ENCODE results near the gene PPA1.
"Not testable (repeated sequence)": the region's sequence is repeated elsewhere in the genome, so short reads cannot be mapped to it uniquely, and the experiment has no call there.

Gene PPA1

DNA sequence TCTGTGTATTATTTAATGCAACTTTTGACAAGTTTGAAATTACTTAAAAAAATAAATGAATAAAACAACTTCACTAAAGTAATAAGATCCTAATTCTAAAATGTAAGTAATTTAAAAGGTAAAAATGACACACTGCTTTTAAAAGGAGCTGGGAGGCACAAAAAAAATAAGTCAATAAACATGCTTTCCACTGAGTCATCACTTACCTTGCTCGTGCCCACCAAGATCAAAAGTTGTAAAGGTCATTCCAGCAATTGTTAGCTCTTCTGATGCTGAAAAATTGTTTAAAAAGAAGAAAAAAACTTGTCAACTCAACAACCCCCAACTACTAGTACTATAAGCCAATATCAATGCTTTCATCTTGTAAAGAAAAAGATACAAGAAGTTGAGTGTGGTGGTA lies 72.4 kb downstream of the PPA1 start:
- peaks cover 16 to 20% of the 10 kb centered on the region in 2 donors for H3K4me1 ChIP-seq (ENCODE audit: control insufficient read depth in 1 of 2, insufficient read depth in 2 of 2, low read length in 2 of 2)
- no peak overlapping the region for H3K4me3 ChIP-seq (ENCODE audit: low read depth in 1 of 2, low read length in 2 of 2)
- no peaks in the 10 kb centered on the region for H3K9me3 ChIP-seq (ENCODE audit: control insufficient read depth in 1 of 2, low read length in 2 of 2)
- H3K9ac ChIP-seq (ENCODE audit: low read depth in 1 of 2, low read length in 2 of 2), result no peak overlapping the region
- no peaks in the 10 kb centered on the region for H3K27me3 ChIP-seq (ENCODE audit: control insufficient read depth in 1 of 2, insufficient read depth in 2 of 2, low read length in 2 of 2)
- no peak overlapping the region for H3K27ac ChIP-seq (ENCODE audit: low read depth, low read length)
- H3K36me3 ChIP-seq (ENCODE audit: control insufficient read depth in 1 of 2, insufficient read depth in 2 of 2, low read length in 2 of 2), result peaks cover 6 to 40% of the 10 kb centered on the region in 2 donors

DNA sequence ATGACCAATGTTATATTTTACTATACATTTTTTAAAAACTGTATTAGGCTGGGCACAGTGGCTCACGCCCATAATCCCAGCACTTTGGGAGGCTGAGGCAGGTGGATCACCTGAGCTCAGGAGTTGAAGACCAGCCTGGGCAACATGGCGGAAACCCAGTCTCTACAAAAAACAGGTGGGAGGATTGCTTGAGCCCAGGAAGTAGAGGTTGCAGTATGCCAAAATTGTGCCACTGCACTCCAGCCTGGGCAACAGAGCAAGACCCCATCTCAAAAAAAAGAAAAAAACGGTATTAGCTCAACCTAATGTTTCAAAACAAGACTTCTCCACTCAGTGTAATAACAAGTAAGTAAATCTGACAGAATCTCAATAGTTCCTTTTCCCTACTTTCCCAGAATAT lies 73.9 kb downstream of the PPA1 start:
- H3K27me3 ChIP-seq (ENCODE audit: control insufficient read depth in 1 of 2, insufficient read depth in 2 of 2, low read length in 2 of 2); H3K4me3 ChIP-seq (ENCODE audit: low read depth in 1 of 2, low read length in 2 of 2); H3K27ac ChIP-seq (ENCODE audit: low read depth, low read length); H3K9me3 ChIP-seq (ENCODE audit: control insufficient read depth in 1 of 2, low read length in 2 of 2); H3K9ac ChIP-seq (ENCODE audit: low read depth in 1 of 2, low read length in 2 of 2): not testable (repeated sequence)
- peaks cover 10 to 47% of the 10 kb centered on the region in 2 donors for H3K36me3 ChIP-seq (ENCODE audit: control insufficient read depth in 1 of 2, insufficient read depth in 2 of 2, low read length in 2 of 2)
- H3K4me1 ChIP-seq (ENCODE audit: control insufficient read depth in 1 of 2, insufficient read depth in 2 of 2, low read length in 2 of 2), result peaks cover 15 to 24% of the 10 kb centered on the region in 2 donors

GRCh38 chr10:70158113-70158512 lies 75.1 kb downstream of the PPA1 start:
- H3K36me3 ChIP-seq (ENCODE audit: control insufficient read depth in 1 of 2, insufficient read depth in 2 of 2, low read length in 2 of 2), result peaks cover 21 to 60% of the 10 kb centered on the region in 2 donors
- H3K27ac ChIP-seq (ENCODE audit: low read depth, low read length), result no peak overlapping the region
- H3K9ac ChIP-seq (ENCODE audit: low read depth in 1 of 2, low read length in 2 of 2), result no peak overlapping the region
- H3K27me3 ChIP-seq (ENCODE audit: control insufficient read depth in 1 of 2, insufficient read depth in 2 of 2, low read length in 2 of 2), result no peaks in the 10 kb centered on the region
- H3K4me1 ChIP-seq (ENCODE audit: control insufficient read depth in 1 of 2, insufficient read depth in 2 of 2, low read length in 2 of 2), result peaks cover 4 to 14% of the 10 kb centered on the region in 2 donors
- no peaks in the 10 kb centered on the region for H3K9me3 ChIP-seq (ENCODE audit: control insufficient read depth in 1 of 2, low read length in 2 of 2)
- no peak overlapping the region for H3K4me3 ChIP-seq (ENCODE audit: low read depth in 1 of 2, low read length in 2 of 2)

DNA sequence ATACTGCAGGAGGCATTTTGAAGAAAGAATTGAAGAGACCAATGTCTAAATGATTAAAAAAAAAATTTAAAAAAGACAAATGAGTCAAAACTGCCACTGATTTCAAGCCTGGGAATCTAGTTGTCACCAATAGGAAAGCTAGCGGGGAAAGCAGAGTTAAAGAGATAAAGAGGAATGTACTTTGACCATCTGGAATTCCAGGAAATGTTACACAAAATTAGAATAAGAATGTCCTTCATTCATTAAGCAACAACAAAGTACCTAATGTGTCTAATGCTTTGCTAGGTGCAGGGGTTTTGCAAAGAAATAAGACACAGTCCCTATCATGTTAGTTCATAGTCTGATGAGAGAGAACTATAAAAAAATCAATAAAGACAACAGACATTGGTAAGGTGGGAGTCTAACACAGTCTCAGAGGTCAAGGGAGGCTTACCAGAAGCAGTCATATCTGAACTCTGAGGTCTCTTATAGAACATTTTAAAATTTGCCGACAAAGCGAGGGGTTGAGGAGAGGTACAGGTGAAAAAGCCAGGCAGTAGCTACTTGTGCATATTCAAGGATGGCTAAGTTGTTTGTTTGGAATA lies 77.9 kb downstream of the PPA1 start:
- Histone ChIP-seq H3K27ac (ENCODE audit: low read depth, low read length) (no peak overlapping the region), H3K36me3 (ENCODE audit: control insufficient read depth in 1 of 2, insufficient read depth in 2 of 2, low read length in 2 of 2) (peaks cover 32 to 75% of the 10 kb centered on the region in 2 donors), H3K4me1 (ENCODE audit: control insufficient read depth in 1 of 2, insufficient read depth in 2 of 2, low read length in 2 of 2) (peaks cover 0 to 9% of the 10 kb centered on the region in 2 donors), H3K9me3 (ENCODE audit: control insufficient read depth in 1 of 2, low read length in 2 of 2) (no peaks in the 10 kb centered on the region), H3K27me3 (ENCODE audit: control insufficient read depth in 1 of 2, insufficient read depth in 2 of 2, low read length in 2 of 2) (no peaks in the 10 kb centered on the region), H3K9ac (ENCODE audit: low read depth in 1 of 2, low read length in 2 of 2) (no peak overlapping the region), H3K4me3 (ENCODE audit: low read depth in 1 of 2, low read length in 2 of 2) (no peak overlapping the region)
